Gastroesophageal sphincter (tissue), 4 donors: ENCODE results near the gene TFB2M. TPM values are rescaled to one million over a fixed set of nuclear protein-coding genes. Genes with fewer than 3 reads are reported as not detected.

Experiments
- ATAC-seq: fragments of 150-250 bp; one replicate; pipeline ENCODE4 v1.9.1; 2016; ENCODE audit warnings: mild to moderate bottlenecking, moderate library complexity
- H3K27ac ChIP-seq, 4 donors: fragments of 200-600 bp; sonication (generic) in 3 of 4; 1 replicate in 3 of 4; 2 replicates in 1 of 4; pipeline ENCODE4 v1.5.1; 2016 to 2019
- H3K27me3 ChIP-seq: fragments of 200-600 bp; sonication (generic); one replicate; pipeline ENCODE4 v1.5.1; 2019
- H3K36me3 ChIP-seq, 2 donors: fragments of 200-600 bp; sonication (generic); one replicate each; pipeline ENCODE4 v1.5.1; 2019; ENCODE audit warnings: control low read depth in 1 of 2
- H3K4me1 ChIP-seq, 3 donors: fragments of 200-600 bp; sonication (generic); 1 replicate in 2 of 3; 2 replicates in 1 of 3; pipeline ENCODE4 v1.5.1; 2016 to 2019; ENCODE audit warnings: control low read depth in 2 of 3
- H3K4me3 ChIP-seq, 2 donors: fragments of 200-600 bp; sonication (generic); one replicate each; pipeline ENCODE4 v1.5.1; 2019; ENCODE audit warnings: mild to moderate bottlenecking in 1 of 2, moderate library complexity in 1 of 2
- H3K9me3 ChIP-seq, 3 donors: fragments of 200-600 bp; sonication (generic); one replicate each; pipeline ENCODE4 v1.5.1; 2017 to 2019; ENCODE audit warnings: control low read depth in 2 of 3
- CTCF ChIP-seq, 4 experiments: fragments of 200-600 bp in 2 of 4; fragments of 450-650 bp in 2 of 4; sonication (generic) in 1 of 4; IDR thresholded peaks; one replicate each; pipeline ENCODE4 v1.5.1; 2017 to 2019; ENCODE audit warnings: antibody characterized with exemption in 4 of 4, mild to moderate bottlenecking in 2 of 4, moderate library complexity in 2 of 4
- EP300 ChIP-seq: sonication (generic); formaldehyde crosslinking; IDR thresholded peaks from one replicate; pipeline ENCODE4 v1.6.1; 2017; ENCODE audit warnings: antibody characterized with exemption, mild to moderate bottlenecking
- POLR2A ChIP-seq, 2 donors: fragments of 450-650 bp; IDR thresholded peaks; one replicate each; pipeline ENCODE4 v1.6.1; 2017; ENCODE audit warnings: antibody characterized with exemption in 2 of 2, mild to moderate bottlenecking in 2 of 2, moderate library complexity in 1 of 2
- POLR2AphosphoS5 ChIP-seq: sonication (generic); formaldehyde crosslinking; IDR thresholded peaks from one replicate; pipeline ENCODE4 v1.6.1; 2017; ENCODE audit warnings: antibody characterized with exemption
- WGBS, 2 donors: methylation state at CpG; one replicate each; pipeline ENCODE4 v1.1.5; 2018; ENCODE audit warnings: low coverage in 1 of 2; 5-methylcytosine and 5-hydroxymethylcytosine counted together
- total RNA-seq, 4 donors: library from RNA; depleted of rRNA; stranded (reverse); fragments of >200 nt; gene quantifications; one replicate each; pipeline ENCODE4 v1.1.0, GENCODE V29; 2016

Gene TFB2M
- total RNA-seq, 4 donors from 2014 or later, result 7.4 to 12.8 (median 10.2) TPM

GRCh38 chr1:246587032-246587431 lies 21.0 kb upstream of the TFB2M start:
- H3K4me3 ChIP-seq, result no peak overlapping the region
- peak overlapping the region; percentile 69 to 88 (median 73) for H3K27ac ChIP-seq
- H3K36me3 ChIP-seq, result peaks cover 0 to 7% of the 10 kb centered on the region in 2 donors
- no peak for ATAC-seq
- peaks cover 26 to 81% (median 26%) of the 10 kb centered on the region in 3 donors for H3K4me1 ChIP-seq
- H3K27me3 ChIP-seq, result no peaks in the 10 kb centered on the region
- 66 to 73% methylated on average over 3 of the region's 3 CpGs for WGBS, 2 donors
- TF ChIP-seq POLR2AphosphoS5 (no peak), POLR2A (IDR thresholded peaks at IDR 0.05) (no peak)
- H3K9me3 ChIP-seq, result no peaks in the 10 kb centered on the region

GRCh38 chr1:246583448-246584185 lies 17.6 kb upstream of the TFB2M start:
- H3K27ac ChIP-seq, result peak overlapping the region; percentile 71 to 84 (median 83)
- no peak overlapping the region for H3K4me3 ChIP-seq
- no peaks in the 10 kb centered on the region for H3K9me3 ChIP-seq
- TF ChIP-seq EP300, result peak; percentile 55
- no peak for TF ChIP-seq POLR2A (IDR thresholded peaks at IDR 0.05)
- TF ChIP-seq POLR2AphosphoS5, result peak; percentile 84
- WGBS, 2 donors, result 64 to 70% methylated on average over 4 to 6 of the region's 6 CpGs
- no peaks in the 10 kb centered on the region for H3K27me3 ChIP-seq
- H3K4me1 ChIP-seq, result peaks cover 39 to 94% (median 50%) of the 10 kb centered on the region in 3 donors
- no peaks in the 10 kb centered on the region for H3K36me3 ChIP-seq
- peak; percentile 77 for ATAC-seq

GRCh38 chr1:246583056-246583440 lies 17.0 kb upstream of the TFB2M start:
- no peaks in the 10 kb centered on the region for H3K9me3 ChIP-seq
- ATAC-seq, result no peak
- 67 to 72% methylated on average over 2 of the region's 2 CpGs for WGBS, 2 donors
- no peaks in the 10 kb centered on the region for H3K36me3 ChIP-seq
- TF ChIP-seq POLR2A (IDR thresholded peaks at IDR 0.05), result no peak
- no peak for TF ChIP-seq POLR2AphosphoS5
- no peak for TF ChIP-seq EP300
- no peak for TF ChIP-seq CTCF (IDR thresholded peaks at IDR 0.05)
- peak overlapping the region; percentile 71 to 84 (median 83) for H3K27ac ChIP-seq
- H3K4me3 ChIP-seq, result no peak overlapping the region
- H3K4me1 ChIP-seq, result peaks cover 40 to 97% (median 50%) of the 10 kb centered on the region in 3 donors
- no peaks in the 10 kb centered on the region for H3K27me3 ChIP-seq

DNA sequence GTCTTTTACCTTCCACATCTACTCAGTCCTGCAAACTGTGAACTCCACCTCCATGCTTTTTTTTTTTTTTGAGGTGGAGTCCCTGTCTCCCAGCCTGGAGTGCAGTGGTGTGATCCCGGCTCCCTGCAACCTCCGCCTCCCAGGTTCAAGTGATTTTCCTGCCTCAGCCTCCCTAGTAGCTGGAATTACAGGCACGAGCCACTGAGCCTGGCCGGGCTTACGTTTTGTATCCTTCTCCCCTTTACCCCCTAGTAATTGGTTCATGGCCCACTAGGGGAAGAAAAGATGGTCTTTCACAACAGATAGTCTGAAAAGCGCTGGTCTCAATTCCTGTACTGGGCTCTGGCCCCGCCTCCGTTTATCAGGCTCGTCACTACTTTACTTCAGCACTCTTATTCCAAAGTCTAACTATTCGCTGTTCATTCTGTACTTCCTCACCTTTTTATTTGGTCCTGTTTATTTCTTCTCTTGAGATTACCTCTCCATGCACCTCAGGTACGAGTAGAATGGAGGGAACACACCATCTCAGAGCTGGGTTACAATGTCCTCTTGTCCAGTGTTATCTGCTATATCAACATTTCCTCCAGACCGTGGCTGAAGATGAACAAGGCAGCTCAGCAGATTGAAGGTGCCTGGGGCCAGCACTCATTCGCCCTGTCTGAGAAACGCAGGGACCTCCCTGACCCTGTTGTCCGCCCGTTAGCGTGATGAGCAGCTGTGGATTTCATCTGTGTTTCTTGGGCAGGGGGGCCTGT lies 16.4 kb upstream of the TFB2M start:
- H3K36me3 ChIP-seq, result no peaks in the 10 kb centered on the region
- H3K27me3 ChIP-seq, result no peaks in the 10 kb centered on the region
- ATAC-seq, result no peak
- no peak overlapping the region for H3K4me3 ChIP-seq
- WGBS, 2 donors, result 70 to 72% methylated on average over 8 to 11 of the region's 17 CpGs
- H3K4me1 ChIP-seq, result peaks cover 36 to 97% (median 50%) of the 10 kb centered on the region in 3 donors
- TF ChIP-seq EP300 (no peak), POLR2AphosphoS5 (no peak), CTCF (IDR thresholded peaks at IDR 0.05) (no peak), POLR2A (IDR thresholded peaks at IDR 0.05) (no peak)
- no peaks in the 10 kb centered on the region for H3K9me3 ChIP-seq
- H3K27ac ChIP-seq, result peak overlapping the region; percentile 71 to 84 (median 83)

DNA sequence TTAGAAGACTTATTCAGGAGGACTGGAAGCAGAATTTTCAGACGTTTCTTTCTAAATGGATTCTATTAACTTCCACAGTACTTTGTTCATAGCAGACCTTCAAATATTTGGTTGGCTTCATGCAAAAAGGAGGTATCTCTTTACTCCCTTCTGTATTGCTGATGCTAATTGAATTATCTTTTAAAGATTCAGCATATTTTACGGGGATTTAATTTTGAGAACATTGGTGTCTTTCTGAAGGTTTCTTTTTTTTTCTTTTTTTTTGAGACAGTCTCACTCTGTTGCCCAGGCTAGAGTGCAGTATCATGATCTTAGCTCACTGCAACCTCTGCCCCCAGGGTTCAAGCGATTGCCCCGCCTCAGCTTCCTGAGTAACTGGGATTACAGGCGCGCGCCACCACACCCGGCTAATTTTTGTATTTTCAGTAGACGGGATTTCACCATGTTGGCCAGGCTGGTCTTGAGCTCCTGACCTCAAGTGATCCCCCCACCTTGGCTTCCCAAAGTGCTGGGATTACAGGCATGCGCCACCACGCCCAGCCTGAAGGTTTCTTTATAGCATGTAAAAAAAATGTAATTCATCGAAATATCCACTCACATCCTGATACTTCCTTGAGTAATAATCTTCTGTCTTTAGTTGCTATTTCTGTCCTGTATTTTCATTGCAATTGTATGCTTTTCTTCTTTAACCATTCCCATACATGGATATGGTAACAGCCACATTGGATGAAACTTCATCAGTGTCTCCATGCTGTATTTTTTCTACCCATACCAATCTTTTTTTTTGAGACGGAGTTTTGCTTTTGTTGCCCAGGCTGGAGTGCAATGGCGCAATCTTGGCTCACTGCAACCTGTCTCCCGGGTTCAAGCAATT lies 14.7 kb upstream of the TFB2M start:
- Histone ChIP-seq H3K27ac (peak overlapping the region; percentile 71 to 84 (median 83)), H3K27me3 (no peaks in the 10 kb centered on the region), H3K36me3 (no peaks in the 10 kb centered on the region), H3K4me3 (no peak overlapping the region), H3K9me3 (no peaks in the 10 kb centered on the region), H3K4me1 (peaks cover 39 to 94% (median 50%) of the 10 kb centered on the region in 3 donors)
- ATAC-seq, result no peak
- TF ChIP-seq POLR2AphosphoS5 (no peak), EP300 (no peak), POLR2A (IDR thresholded peaks at IDR 0.05) (no peak), CTCF (IDR thresholded peaks at IDR 0.05) (no peak)
- 81 to 82% methylated on average over 13 to 15 of the region's 15 CpGs for WGBS, 2 donors
